Endothelial cell of umbilical vein (primary cell): ENCODE data around the gene INPP4B. TPM values are rescaled to one million over a fixed set of nuclear protein-coding genes. Genes with fewer than 3 reads are reported as not detected.

ENCODE experiments used
- BruUV-seq: library from RNA; stranded (reverse); fragments of 400-500 nt; replicated peaks from 2 replicates; lab custom pipeline; 2021; lab: Mats Ljungman, UMichigan
- CTCF ChIA-PET: fragments of 300-600, 350-600 bp; sonication (Branson Sonifier 250); formaldehyde crosslinking; loops from one replicate; lab custom pipeline; 2021; ENCODE audit warnings: antibody characterized with exemption, inconsistent platforms; lab: Charles Lee
- POLR2A ChIA-PET: fragments of 300-600, 350-600 bp; sonication (Branson Sonifier 250); formaldehyde crosslinking; loops from one replicate; lab custom pipeline; 2021; ENCODE audit warnings: antibody characterized with exemption, inconsistent platforms; lab: Charles Lee
- DNase-seq: peaks from one replicate; pipeline ENCODE4 v3.0.0-alpha.2; 2011; ENCODE audit warnings: low read depth, low spot score
- FAIRE-seq: peaks from 2 replicates; lab custom pipeline; 2011; peaks lifted over from hg19 to GRCh38; lab: Jason Lieb, UNC
- H2AFZ ChIP-seq: 2 replicates; pipeline ENCODE4 v1.6.0; 2012; ENCODE audit warnings: low read depth, low read length, control low read depth, inconsistent platforms
- H3K27ac ChIP-seq: 2 replicates; pipeline ENCODE4 v1.5.1; 2011; ENCODE audit warnings: low read depth, mild to moderate bottlenecking, control low read depth, low read length, moderate library complexity; ENCODE audit not compliant: insufficient read depth
- H3K27me3 ChIP-seq, 2 experiments: 2 replicates each; pipeline versions ENCODE4 v1.6.0 to v1.6.1; 2011; ENCODE audit warnings: low read length in 2 of 2, mixed read lengths in 1 of 2; ENCODE audit not compliant: control insufficient read depth in 2 of 2, insufficient read depth in 2 of 2
- H3K36me3 ChIP-seq, 2 experiments: 2 replicates in 1 of 2; 3 replicates in 1 of 2; pipeline ENCODE4 v1.5.1; 2011; ENCODE audit warnings: low read length in 2 of 2, mild to moderate bottlenecking in 1 of 2, moderate library complexity in 1 of 2; ENCODE audit not compliant: control insufficient read depth in 2 of 2, insufficient read depth in 2 of 2; ENCODE audit errors: extremely low read depth in 1 of 2
- H3K4me1 ChIP-seq: 3 replicates; pipeline ENCODE4 v1.5.1; 2011; ENCODE audit warnings: mild to moderate bottlenecking, low read length; ENCODE audit not compliant: control insufficient read depth, insufficient read depth; ENCODE audit errors: extremely low read depth
- H3K4me2 ChIP-seq: 2 replicates; pipeline ENCODE4 v1.6.1; 2011; ENCODE audit warnings: low read length, control low read depth, mixed read lengths; ENCODE audit not compliant: insufficient read depth
- H3K4me3 ChIP-seq, 3 experiments: fragments of 200-600 bp in 1 of 3; sonication (generic), shearing (Covaris generic) in 1 of 3; replicated peaks in 1 of 3; 2 replicates each; pipeline ENCODE4 v1.5.1; 2011 to 2016; ENCODE audit warnings: control low read depth in 3 of 3, low read length in 3 of 3, mild to moderate bottlenecking in 2 of 3, inconsistent platforms in 1 of 3, low read depth in 1 of 3, moderate library complexity in 1 of 3; ENCODE audit not compliant: insufficient read depth in 1 of 3
- H3K79me2 ChIP-seq: 2 replicates; pipeline ENCODE4 v1.6.0; 2012; ENCODE audit warnings: low read length, inconsistent platforms; ENCODE audit not compliant: control insufficient read depth, insufficient read depth
- H3K9ac ChIP-seq: replicated peaks from 2 replicates; pipeline ENCODE3; 2011; ENCODE audit warnings: low read length, control low read depth; ENCODE audit not compliant: insufficient read depth; ENCODE audit errors: extremely low read depth
- H3K9me1 ChIP-seq: replicated peaks from 3 replicates; pipeline ENCODE4 v1.6.0; 2011; ENCODE audit warnings: mild to moderate bottlenecking, low read length; ENCODE audit not compliant: control insufficient read depth, insufficient read depth; ENCODE audit errors: extremely low read depth
- H3K9me3 ChIP-seq: replicated peaks from 2 replicates; pipeline ENCODE4 v1.5.1; 2012; ENCODE audit warnings: low read length, inconsistent platforms; ENCODE audit not compliant: control insufficient read depth, insufficient read depth
- H4K20me1 ChIP-seq: replicated peaks from 2 replicates; pipeline ENCODE3; 2011; ENCODE audit warnings: mild to moderate bottlenecking, low read length; ENCODE audit not compliant: control insufficient read depth, insufficient read depth; ENCODE audit errors: extremely low read depth
- EZH2 ChIP-seq: IDR thresholded peaks from 2 replicates; pipeline ENCODE4 v1.6.1; 2012; ENCODE audit warnings: borderline replicate concordance, low read depth, mild to moderate bottlenecking, moderate library complexity, low read length, inconsistent platforms; ENCODE audit not compliant: severe bottlenecking
- FOS ChIP-seq: IDR thresholded peaks from 2 replicates; pipeline ENCODE4 v1.6.1; 2011; ENCODE audit warnings: mild to moderate bottlenecking, low read length, moderate library complexity, borderline replicate concordance; ENCODE audit not compliant: insufficient read depth
- GATA2 ChIP-seq: IDR thresholded peaks from 2 replicates; pipeline ENCODE4 v1.7.0; 2011; ENCODE audit warnings: low read depth, mild to moderate bottlenecking, moderate library complexity, mixed read lengths, low read length; ENCODE audit not compliant: insufficient read length, insufficient read depth
- JUN ChIP-seq: IDR thresholded peaks from 2 replicates; pipeline ENCODE4 v1.6.1; 2011; ENCODE audit warnings: borderline replicate concordance, low read depth; ENCODE audit not compliant: insufficient read length, insufficient read depth
- MAX ChIP-seq: IDR thresholded peaks from 2 replicates; pipeline ENCODE4 v1.6.1; 2011; ENCODE audit not compliant: insufficient read depth, insufficient read length
- MYC ChIP-seq: IDR thresholded peaks from one replicate; pipeline ENCODE4 v1.6.1; 2011; ENCODE audit warnings: mild to moderate bottlenecking, low read depth, low read length
- POLR2A ChIP-seq: IDR thresholded peaks from 2 replicates; pipeline ENCODE4 v1.6.1; 2012; ENCODE audit warnings: low read depth, mild to moderate bottlenecking, control low read depth, low read length
- POLR2AphosphoS5 ChIP-seq: IDR thresholded peaks from 2 replicates; pipeline ENCODE4 v1.6.1; 2012; ENCODE audit warnings: low read depth, mild to moderate bottlenecking, control low read depth, low read length, moderate library complexity; ENCODE audit not compliant: insufficient read depth
- dilution Hi-C: fragments of 300-500 bp; cut with MboI; formaldehyde crosslinking; loops from one replicate; pipeline ENCODE4 v1.15.0; 2019; ENCODE audit warnings: low sequenced_read_pairs; ENCODE audit not compliant: extremely low pct_ligation_motif_present
- intact Hi-C: fragments of 100-400 bp; cut with micrococcal nuclease; formaldehyde crosslinking; loops from one replicate; pipeline ENCODE4 v1.10.0; 2022
- polyA plus RNA-seq, 4 experiments: library from polyadenylated mRNA; depleted of rRNA in 3 of 4; stranded (reverse) in 3 of 4; unstranded in 1 of 4; fragments of >200 nt; gene quantifications; 2 replicates each; pipeline versions ENCODE4 v1.2.1 to v1.2.3, GENCODE V29; 2011 to 2012; ENCODE audit warnings: missing spikeins in 1 of 4
- total RNA-seq: library from RNA; stranded (reverse); gene quantifications from 2 replicates; pipeline ENCODE4 v1.2.3, GENCODE V29; 2021
- TF ChIP-seq, protein P1 (sequence below), 2 donors: IDR thresholded peaks; 1 replicate in 1 of 2; 2 replicates in 1 of 2; pipeline ENCODE4 v1.5.1; 2011; ENCODE audit warnings: low read length in 2 of 2, mild to moderate bottlenecking in 2 of 2, moderate library complexity in 2 of 2, control low read depth in 1 of 2, inconsistent platforms in 1 of 2, low read depth in 1 of 2; ENCODE audit not compliant: insufficient read depth in 1 of 2; ENCODE audit errors: extremely low read depth in 1 of 2

The INPP4B gene
- total and polyA plus RNA-seq, 2 donors (not counting 3 experiments of a cell fraction or from before 2014, with no cell fraction given) = 0.41 to 3.1 TPM

DNA sequence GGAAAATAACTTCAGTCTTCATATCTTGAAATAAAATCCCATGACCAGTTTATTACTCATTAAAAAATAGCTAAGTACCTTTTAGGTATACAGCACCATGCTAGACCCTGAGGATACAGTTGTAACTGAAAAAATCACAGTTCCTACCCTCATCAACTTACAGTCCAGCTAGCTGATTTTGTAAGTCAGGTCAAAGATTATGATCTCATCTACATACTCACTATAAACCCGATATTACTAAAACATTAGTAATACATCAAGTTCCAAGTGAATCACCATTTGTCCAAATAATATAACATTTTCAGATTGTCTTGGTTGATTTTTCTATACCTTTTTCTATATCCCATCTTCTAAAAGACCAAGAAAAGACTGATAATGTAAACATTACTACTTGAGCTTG lies 333.9 kb downstream of the INPP4B start:
- Histone ChIP-seq H3K4me3 (no peak overlapping the region), H3K4me2 (no peak overlapping the region), H3K4me1 (no peaks in the 10 kb centered on the region), H3K79me2 (no peaks in the 10 kb centered on the region), H3K27ac (no peak overlapping the region), H2AFZ (no peak overlapping the region), H3K9me1 (no peaks in the 10 kb centered on the region), H3K36me3 (no peaks in the 10 kb centered on the region), H3K27me3 (no peaks in the 10 kb centered on the region), H3K9ac (no peak overlapping the region), H3K9me3 (no peaks in the 10 kb centered on the region), H4K20me1 (no peaks in the 10 kb centered on the region)
- no peak for FAIRE-seq
- no TSS peak for BruUV-seq
- TF ChIP-seq EZH2 = no peak
- TF ChIP-seq FOS = no peak
- no peak for TF ChIP-seq MAX
- TF ChIP-seq, protein P1, sequence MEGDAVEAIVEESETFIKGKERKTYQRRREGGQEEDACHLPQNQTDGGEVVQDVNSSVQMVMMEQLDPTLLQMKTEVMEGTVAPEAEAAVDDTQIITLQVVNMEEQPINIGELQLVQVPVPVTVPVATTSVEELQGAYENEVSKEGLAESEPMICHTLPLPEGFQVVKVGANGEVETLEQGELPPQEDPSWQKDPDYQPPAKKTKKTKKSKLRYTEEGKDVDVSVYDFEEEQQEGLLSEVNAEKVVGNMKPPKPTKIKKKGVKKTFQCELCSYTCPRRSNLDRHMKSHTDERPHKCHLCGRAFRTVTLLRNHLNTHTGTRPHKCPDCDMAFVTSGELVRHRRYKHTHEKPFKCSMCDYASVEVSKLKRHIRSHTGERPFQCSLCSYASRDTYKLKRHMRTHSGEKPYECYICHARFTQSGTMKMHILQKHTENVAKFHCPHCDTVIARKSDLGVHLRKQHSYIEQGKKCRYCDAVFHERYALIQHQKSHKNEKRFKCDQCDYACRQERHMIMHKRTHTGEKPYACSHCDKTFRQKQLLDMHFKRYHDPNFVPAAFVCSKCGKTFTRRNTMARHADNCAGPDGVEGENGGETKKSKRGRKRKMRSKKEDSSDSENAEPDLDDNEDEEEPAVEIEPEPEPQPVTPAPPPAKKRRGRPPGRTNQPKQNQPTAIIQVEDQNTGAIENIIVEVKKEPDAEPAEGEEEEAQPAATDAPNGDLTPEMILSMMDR (IDR thresholded peaks at IDR 0.05; ENCODE audit: extremely low read depth in 1 of 2, insufficient read depth in 1 of 2, low read depth in 1 of 2, low read length in 2 of 2) = no peak
- no peak for TF ChIP-seq POLR2AphosphoS5
- no peak for TF ChIP-seq GATA2
- no peak for TF ChIP-seq POLR2A
- no peak for TF ChIP-seq MYC
- no peak for TF ChIP-seq JUN
- dilution Hi-C loops (no loop called here), intact Hi-C loops (no loop called here)
- POLR2A ChIA-PET = no interaction called here
- CTCF ChIA-PET = interaction anchor here (1.1 to 1.2 kb wide), 2 partner anchors 9 to 96 kb away, joined by 3 read pairs; no protein-coding TSS in a partner anchor
- no peak for DNase-seq
